NB4 (cell line): ENCODE data around the gene CEMIP2.

Source experiments
- CTCF ChIP-seq: IDR thresholded peaks from one replicate; pipeline ENCODE4 v1.5.1; 2012; ENCODE audit warnings: low read depth, low read length
- MAX ChIP-seq: IDR thresholded peaks from 2 replicates; pipeline ENCODE4 v1.6.1; 2011; ENCODE audit warnings: low read depth, low read length
- MYC ChIP-seq: IDR thresholded peaks from 2 replicates; pipeline ENCODE4 v1.6.1; 2011; ENCODE audit warnings: low read depth, low read length
- POLR2A ChIP-seq: IDR thresholded peaks from 2 replicates; pipeline ENCODE4 v1.6.1; 2011; ENCODE audit warnings: mild to moderate bottlenecking; ENCODE audit not compliant: insufficient read length; ENCODE audit errors: extremely low read depth

GRCh38 chr9:71790296-71790695 lies 22.0 kb upstream of the CEMIP2 start:
- TF ChIP-seq CTCF: no peak
- no peak for TF ChIP-seq POLR2A
- TF ChIP-seq MYC: no peak
- no peak for TF ChIP-seq MAX
